Measurements from ENCODE around the gene P2RY8. TPM values are rescaled to one million over a fixed set of nuclear protein-coding genes. Genes with fewer than 3 reads are reported as not detected.
"Not testable (repeated sequence)": the region's sequence is repeated elsewhere in the genome, so short reads cannot be mapped to it uniquely, and the experiment has no call there.

P2RY8 gene
- total RNA-seq, 3 donors from 2014 or later (not counting 1 experiment from before 2014, with no cell fraction given), result 73.7 to 114 (median 107) TPM

- ATAC-seq (no peak), DNase-seq (peak in 1 of 2 donors; percentile 2)
- WGBS (ENCODE audit: insufficient coverage), result 97% methylated on average over 5 of the region's 5 CpGs
- H3K27ac ChIP-seq (ENCODE audit: low read length), result no peak overlapping the region
- H3K4me1 Mint-ChIP-seq, result peaks cover 62 to 76% of the 10 kb centered on the region in 2 donors
- H3K27me3 Mint-ChIP-seq (ENCODE audit: low read depth in 2 of 2), result no peaks in the 10 kb centered on the region
- intact Hi-C loops (cut with micrococcal nuclease), result no loop called here
- H3K9me3 Mint-ChIP-seq, result peaks cover 8 to 27% of the 10 kb centered on the region in 2 donors
- H3K27ac Mint-ChIP-seq, result peak overlapping the region; percentile 98 to 99
- H3K9me3 ChIP-seq (ENCODE audit: control insufficient read depth, insufficient read depth, low read length), result no peaks in the 10 kb centered on the region
- H3K36me3 ChIP-seq (ENCODE audit: control insufficient read depth, insufficient read depth, low read length), result peaks cover 10% of the 10 kb centered on the region
- peaks cover 14% of the 10 kb centered on the region for H3K36me3 Mint-ChIP-seq
- no peaks in the 10 kb centered on the region for H3K27me3 ChIP-seq (ENCODE audit: control insufficient read depth, insufficient read depth, low read length)
- peaks cover 64% of the 10 kb centered on the region for H3K4me1 ChIP-seq (ENCODE audit: control insufficient read depth, insufficient read depth, low read length)
- H3K4me3 ChIP-seq (ENCODE audit: low read length), result no peak overlapping the region
- no peak overlapping the region for H3K4me3 Mint-ChIP-seq
- TF ChIP-seq, protein P1, sequence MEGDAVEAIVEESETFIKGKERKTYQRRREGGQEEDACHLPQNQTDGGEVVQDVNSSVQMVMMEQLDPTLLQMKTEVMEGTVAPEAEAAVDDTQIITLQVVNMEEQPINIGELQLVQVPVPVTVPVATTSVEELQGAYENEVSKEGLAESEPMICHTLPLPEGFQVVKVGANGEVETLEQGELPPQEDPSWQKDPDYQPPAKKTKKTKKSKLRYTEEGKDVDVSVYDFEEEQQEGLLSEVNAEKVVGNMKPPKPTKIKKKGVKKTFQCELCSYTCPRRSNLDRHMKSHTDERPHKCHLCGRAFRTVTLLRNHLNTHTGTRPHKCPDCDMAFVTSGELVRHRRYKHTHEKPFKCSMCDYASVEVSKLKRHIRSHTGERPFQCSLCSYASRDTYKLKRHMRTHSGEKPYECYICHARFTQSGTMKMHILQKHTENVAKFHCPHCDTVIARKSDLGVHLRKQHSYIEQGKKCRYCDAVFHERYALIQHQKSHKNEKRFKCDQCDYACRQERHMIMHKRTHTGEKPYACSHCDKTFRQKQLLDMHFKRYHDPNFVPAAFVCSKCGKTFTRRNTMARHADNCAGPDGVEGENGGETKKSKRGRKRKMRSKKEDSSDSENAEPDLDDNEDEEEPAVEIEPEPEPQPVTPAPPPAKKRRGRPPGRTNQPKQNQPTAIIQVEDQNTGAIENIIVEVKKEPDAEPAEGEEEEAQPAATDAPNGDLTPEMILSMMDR (IDR thresholded peaks at IDR 0.05), result no peak
These were observed 60.3 kb downstream of the P2RY8 start for GRCh38 chrX:1476682-1477081.

DNA sequence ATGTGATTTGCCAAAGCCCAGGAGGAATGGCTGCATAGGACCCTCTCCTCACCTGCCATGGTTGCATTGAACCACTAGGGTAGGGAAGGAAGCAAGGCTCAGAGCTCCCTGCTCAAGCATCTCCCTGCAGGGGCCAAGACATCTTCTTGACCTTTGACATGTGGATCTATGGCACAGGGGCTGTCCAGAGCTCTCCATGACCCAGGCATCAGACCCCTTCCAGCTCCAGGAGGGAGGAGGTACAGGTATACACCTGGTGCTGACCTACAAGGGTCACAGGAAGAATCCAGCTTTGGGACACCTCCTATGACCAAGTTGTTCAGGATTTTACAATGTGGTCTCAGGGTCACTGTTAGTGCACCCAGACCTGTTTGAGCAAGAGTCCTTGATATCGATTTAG is 61.1 kb downstream of the P2RY8 start:
- WGBS (ENCODE audit: insufficient coverage), result 100% methylated on average over 1 of the region's 1 CpG
- Mint-ChIP-seq H3K36me3 (peaks cover 15% of the 10 kb centered on the region), H3K27ac (peak overlapping the region; percentile 98 to 99)

GRCh38 chrX:1475481-1475880 is 61.5 kb downstream of the P2RY8 start:
- 100% methylated on average over 1 of the region's 4 CpGs for WGBS (ENCODE audit: insufficient coverage)
- no peak overlapping the region for H3K4me3 ChIP-seq (ENCODE audit: low read length)
- H3K4me3 Mint-ChIP-seq, result peak overlapping the region; percentile 1
- H3K9me3 ChIP-seq (ENCODE audit: control insufficient read depth, insufficient read depth, low read length), result no peaks in the 10 kb centered on the region
- peaks cover 8 to 27% of the 10 kb centered on the region in 2 donors for H3K9me3 Mint-ChIP-seq
- DNase-seq (no peak), ATAC-seq (peak in 1 of 3 donors; percentile 30)
- H3K36me3 Mint-ChIP-seq, result peaks cover 15% of the 10 kb centered on the region
- intact Hi-C loops (cut with micrococcal nuclease), result no loop called here
- H3K36me3 ChIP-seq (ENCODE audit: control insufficient read depth, insufficient read depth, low read length), result peaks cover 10% of the 10 kb centered on the region
- peak overlapping the region; percentile 90 to 99 for H3K27ac Mint-ChIP-seq
- peaks cover 64% of the 10 kb centered on the region for H3K4me1 ChIP-seq (ENCODE audit: control insufficient read depth, insufficient read depth, low read length)
- H3K27me3 ChIP-seq (ENCODE audit: control insufficient read depth, insufficient read depth, low read length), result no peaks in the 10 kb centered on the region
- H3K4me1 Mint-ChIP-seq, result peaks cover 59 to 84% of the 10 kb centered on the region in 2 donors
- no peak overlapping the region for H3K27ac ChIP-seq (ENCODE audit: low read length)
- no peaks in the 10 kb centered on the region for H3K27me3 Mint-ChIP-seq (ENCODE audit: low read depth in 2 of 2)
- TF ChIP-seq, protein P1 (IDR thresholded peaks at IDR 0.05), result no peak

More for the DNA sequence above, 61.1 kb downstream of the P2RY8 start:
- Histone ChIP-seq H3K9me3 (ENCODE audit: control insufficient read depth, insufficient read depth, low read length) (no peaks in the 10 kb centered on the region), H3K27ac (ENCODE audit: low read length) (no peak overlapping the region), H3K4me3 (ENCODE audit: low read length) (no peak overlapping the region), H3K36me3 (ENCODE audit: control insufficient read depth, insufficient read depth, low read length) (peaks cover 10% of the 10 kb centered on the region), H3K4me1 (ENCODE audit: control insufficient read depth, insufficient read depth, low read length) (peaks cover 64% of the 10 kb centered on the region), H3K27me3 (ENCODE audit: control insufficient read depth, insufficient read depth, low read length) (no peaks in the 10 kb centered on the region)
- no peaks in the 10 kb centered on the region for H3K27me3 Mint-ChIP-seq (ENCODE audit: low read depth in 2 of 2)
- H3K4me1 Mint-ChIP-seq, result peaks cover 61 to 80% of the 10 kb centered on the region in 2 donors
- intact Hi-C loops (cut with micrococcal nuclease), result no loop called here
- ATAC-seq (no peak), DNase-seq (peak in 1 of 2 donors; percentile 4)
- TF ChIP-seq, protein P1 (IDR thresholded peaks at IDR 0.05), result no peak
- H3K9me3 Mint-ChIP-seq, result peaks cover 8 to 27% of the 10 kb centered on the region in 2 donors
- no peak overlapping the region for H3K4me3 Mint-ChIP-seq

- H3K4me3 ChIP-seq (ENCODE audit: low read length); DNase-seq; H3K27ac ChIP-seq (ENCODE audit: low read length); H3K27me3 ChIP-seq (ENCODE audit: control insufficient read depth, insufficient read depth, low read length); ATAC-seq; H3K36me3 ChIP-seq (ENCODE audit: control insufficient read depth, insufficient read depth, low read length); H3K9me3 ChIP-seq (ENCODE audit: control insufficient read depth, insufficient read depth, low read length); intact Hi-C loops (cut with micrococcal nuclease); H3K27me3 Mint-ChIP-seq (ENCODE audit: low read depth in 2 of 2): not testable (repeated sequence)
- H3K9me3 Mint-ChIP-seq, result peaks cover 8 to 27% of the 10 kb centered on the region in 2 donors
- peaks cover 67% of the 10 kb centered on the region for H3K4me1 ChIP-seq (ENCODE audit: control insufficient read depth, insufficient read depth, low read length)
- WGBS (ENCODE audit: insufficient coverage), result 97% methylated on average over 2 of the region's 2 CpGs
- H3K4me3 Mint-ChIP-seq, result peak overlapping the region; percentile 4
- peaks cover 15% of the 10 kb centered on the region for H3K36me3 Mint-ChIP-seq
- H3K4me1 Mint-ChIP-seq, result peaks cover 57 to 84% of the 10 kb centered on the region in 2 donors
- peak overlapping the region in 1 of 2 donors; percentile 90 for H3K27ac Mint-ChIP-seq
These were observed 62.4 kb downstream of the P2RY8 start for GRCh38 chrX:1474593-1474992.
